H1 (cell line): ENCODE results near the gene FAN1. TPM values are rescaled to one million over a fixed set of nuclear protein-coding genes. Genes with fewer than 3 reads are reported as not detected.

ENCODE experiments used
- CTCF ChIA-PET: fragments of 300-600 bp; sonication (Branson Sonifier 250); formaldehyde crosslinking; loops from one replicate; lab custom pipeline; 2021; ENCODE audit not compliant: partially characterized antibody; lab: Charles Lee
- POLR2A ChIA-PET: fragments of 300-600 bp; sonication (Branson Sonifier 250); formaldehyde crosslinking; loops from one replicate; lab custom pipeline; 2021; ENCODE audit warnings: inconsistent platforms; ENCODE audit not compliant: partially characterized antibody; lab: Charles Lee
- DNase-seq, 2 experiments: peaks; one replicate each; pipeline versions ENCODE4 v3.0.0 to v3.0.0-alpha.2; 2010 to 2022; ENCODE audit warnings: low spot score in 2 of 2, low read depth in 1 of 2, mixed read lengths in 1 of 2
- FAIRE-seq: peaks from 2 replicates; lab custom pipeline; 2011; peaks lifted over from hg19 to GRCh38; lab: Jason Lieb, UNC
- H2AFZ ChIP-seq: 2 replicates; pipeline ENCODE4 v1.8.1; 2012; ENCODE audit warnings: low read length, inconsistent platforms
- H2AK5ac ChIP-seq: 2 replicates; pipeline ENCODE4 v1.6.1; 2013; ENCODE audit warnings: low read depth, low read length
- H2BK120ac ChIP-seq: replicated peaks from 2 replicates; pipeline ENCODE3; 2013; ENCODE audit warnings: low read depth, low read length, inconsistent platforms
- H2BK12ac ChIP-seq: 2 replicates; pipeline ENCODE4 v1.6.1; 2013; ENCODE audit warnings: low read depth, low read length
- H2BK15ac ChIP-seq: 2 replicates; pipeline ENCODE4 v1.6.1; 2013; ENCODE audit warnings: low read length
- H2BK20ac ChIP-seq: 2 replicates; pipeline ENCODE4 v1.6.1; 2013; ENCODE audit warnings: low read length
- H2BK5ac ChIP-seq: 2 replicates; pipeline ENCODE4 v1.6.1; 2013; ENCODE audit warnings: low read depth, low read length
- H3K14ac ChIP-seq: 2 replicates; pipeline ENCODE4 v1.6.1; 2013; ENCODE audit warnings: inconsistent platforms; ENCODE audit not compliant: insufficient read length
- H3K18ac ChIP-seq: 2 replicates; pipeline ENCODE4 v1.6.1; 2013; ENCODE audit warnings: low read length; ENCODE audit errors: extremely low read depth
- H3K23ac ChIP-seq: 2 replicates; pipeline ENCODE4 v1.6.1; 2013; ENCODE audit warnings: inconsistent platforms; ENCODE audit not compliant: insufficient read length
- H3K23me2 ChIP-seq: 2 replicates; pipeline ENCODE4 v1.6.1; 2013; ENCODE audit warnings: low read depth, low read length
- H3K27ac ChIP-seq: 2 replicates; pipeline ENCODE4 v1.6.1; 2011; ENCODE audit warnings: low read depth, low read length, inconsistent platforms
- H3K27me3 ChIP-seq, 4 experiments: replicated peaks in 1 of 4; 1 replicate in 1 of 4; 2 replicates in 3 of 4; pipeline versions ENCODE4 v1.6.1 to v1.8.1; 2011 to 2013; ENCODE audit warnings: low read length in 3 of 4, mild to moderate bottlenecking in 3 of 4, inconsistent platforms in 2 of 4, mixed read lengths in 2 of 4, moderate library complexity in 1 of 4; ENCODE audit not compliant: control insufficient read depth in 3 of 4, insufficient read depth in 3 of 4; ENCODE audit errors: extremely low read depth in 1 of 4
- H3K36me3 ChIP-seq, 4 experiments: 2 replicates each; pipeline versions ENCODE4 v1.6.1 to v1.8.1; 2011 to 2013; ENCODE audit warnings: mild to moderate bottlenecking in 4 of 4, low read length in 3 of 4, moderate library complexity in 2 of 4, control low read depth in 1 of 4, inconsistent platforms in 1 of 4; ENCODE audit not compliant: insufficient read depth in 4 of 4, control insufficient read depth in 2 of 4
- H3K4ac ChIP-seq: replicated peaks from 2 replicates; pipeline ENCODE3; 2013; ENCODE audit warnings: low read length, low read depth, mixed read lengths, inconsistent platforms; ENCODE audit not compliant: insufficient read length
- H3K4me1 ChIP-seq, 4 experiments: replicated peaks in 1 of 4; 1 replicate in 1 of 4; 2 replicates in 3 of 4; pipeline versions ENCODE4 v1.6.1 to v1.8.1; 2011 to 2013; ENCODE audit warnings: low read length in 3 of 4, inconsistent platforms in 2 of 4, mixed read lengths in 1 of 4; ENCODE audit not compliant: insufficient read depth in 4 of 4, control insufficient read depth in 3 of 4
- H3K4me2 ChIP-seq, 2 experiments: 2 replicates each; pipeline versions ENCODE4 v1.6.1 to v1.8.1; 2011 to 2013; ENCODE audit warnings: low read depth in 2 of 2, low read length in 2 of 2, control low read depth in 1 of 2, inconsistent platforms in 1 of 2, mild to moderate bottlenecking in 1 of 2; ENCODE audit not compliant: insufficient read depth in 1 of 2
- H3K4me3 ChIP-seq, 4 experiments: fragments of 200-600, 300-600 bp in 1 of 4; sonication (generic), shearing (Covaris generic), sonication (Bioruptor Twin) in 1 of 4; 2 replicates each; pipeline versions ENCODE4 v1.5.1 to v1.8.1; 2011 to 2016; ENCODE audit warnings: low read length in 4 of 4, low read depth in 3 of 4, control low read depth in 2 of 4, inconsistent platforms in 2 of 4, mild to moderate bottlenecking in 2 of 4, mixed read lengths in 1 of 4, moderate library complexity in 1 of 4; ENCODE audit not compliant: insufficient read depth in 2 of 4; ENCODE audit errors: extremely low read depth in 1 of 4
- H3K56ac ChIP-seq: replicated peaks from 2 replicates; pipeline ENCODE3; 2013; ENCODE audit warnings: low read depth, mild to moderate bottlenecking, mixed read lengths, low read length, inconsistent platforms; ENCODE audit not compliant: insufficient read length
- H3K79me1 ChIP-seq: 2 replicates; pipeline ENCODE4 v1.6.1; 2013; ENCODE audit warnings: low read depth, low read length, control low read depth
- H3K79me2 ChIP-seq, 2 experiments: 2 replicates each; pipeline versions ENCODE4 v1.6.1 to v1.8.1; 2012 to 2013; ENCODE audit warnings: low read length in 2 of 2, mild to moderate bottlenecking in 2 of 2, inconsistent platforms in 1 of 2; ENCODE audit not compliant: insufficient read depth in 2 of 2, control insufficient read depth in 1 of 2
- H3K9ac ChIP-seq, 4 experiments: replicated peaks in 1 of 4; 1 replicate in 1 of 4; 2 replicates in 3 of 4; pipeline versions ENCODE4 v1.6.1 to v1.8.1; 2011 to 2013; ENCODE audit warnings: low read depth in 3 of 4, low read length in 3 of 4, control low read depth in 2 of 4, mild to moderate bottlenecking in 2 of 4, moderate library complexity in 2 of 4, inconsistent platforms in 1 of 4; ENCODE audit errors: extremely low read depth in 1 of 4
- H3K9me3 ChIP-seq, 2 experiments: 2 replicates each; pipeline versions ENCODE4 v1.6.1 to v1.8.1; 2012 to 2013; ENCODE audit warnings: mild to moderate bottlenecking in 2 of 2, moderate library complexity in 2 of 2, control low read depth in 1 of 2, inconsistent platforms in 1 of 2, low read depth in 1 of 2, low read length in 1 of 2, mixed read lengths in 1 of 2; ENCODE audit not compliant: insufficient read depth in 2 of 2
- H4K20me1 ChIP-seq, 2 experiments: replicated peaks in 1 of 2; 2 replicates each; pipeline versions ENCODE3 to v1.8.1; 2011 to 2013; ENCODE audit warnings: inconsistent platforms in 2 of 2, low read length in 2 of 2, mild to moderate bottlenecking in 1 of 2; ENCODE audit not compliant: insufficient read depth in 2 of 2, control insufficient read depth in 1 of 2
- H4K5ac ChIP-seq: 2 replicates; pipeline ENCODE4 v1.6.1; 2013; ENCODE audit warnings: low read length, low read depth, mixed read lengths, inconsistent platforms; ENCODE audit not compliant: insufficient read length
- H4K8ac ChIP-seq: 2 replicates; pipeline ENCODE4 v1.8.0; 2013; ENCODE audit warnings: mild to moderate bottlenecking, moderate library complexity, low read length, inconsistent platforms; ENCODE audit not compliant: insufficient read depth; ENCODE audit errors: extremely low read depth
- H4K91ac ChIP-seq: replicated peaks from 2 replicates; pipeline ENCODE3; 2013; ENCODE audit warnings: low read length, mixed read lengths, inconsistent platforms; ENCODE audit not compliant: insufficient read length
- EGR1 ChIP-seq: IDR thresholded peaks from 2 replicates; pipeline ENCODE4 v1.6.1; 2011; ENCODE audit warnings: low read depth, low read length, borderline replicate concordance
- RXRA ChIP-seq: IDR thresholded peaks from 2 replicates; pipeline ENCODE4 v1.6.1; 2011; ENCODE audit warnings: low read depth, mild to moderate bottlenecking, low read length, moderate library complexity; ENCODE audit not compliant: insufficient read depth
- SUZ12 ChIP-seq: fragments of 200-600 bp; sonication (generic); IDR thresholded peaks from 2 replicates; pipeline ENCODE4 v1.6.1; 2012; ENCODE audit warnings: mild to moderate bottlenecking, inconsistent platforms, low read length, moderate library complexity, mixed read lengths
- TEAD4 ChIP-seq: IDR thresholded peaks from 2 replicates; pipeline ENCODE4 v1.6.1; 2012; ENCODE audit warnings: low read depth, low read length, inconsistent platforms, mixed read lengths
- WGBS, 2 experiments: shearing (Covaris generic) in 1 of 2; methylation state at CpG; one replicate each; pipeline versions ENCODE4 v1.1.6 to v1.1.7; 2013 to 2015; ENCODE audit warnings: low lambda C conversion rate in 2 of 2, mixed read lengths in 2 of 2, inconsistent platforms in 1 of 2, low coverage in 1 of 2, missing lambda C conversion rate in 1 of 2; ENCODE audit not compliant: insufficient replicate concordance in 2 of 2, insufficient coverage in 1 of 2, insufficient read length in 1 of 2; ENCODE audit errors: extremely low coverage in 1 of 2, missing lambda C conversion rate in 1 of 2; 5-methylcytosine and 5-hydroxymethylcytosine counted together
- polyA plus RNA-seq, 7 experiments: library from polyadenylated mRNA; depleted of rRNA in 3 of 7; stranded (reverse) in 5 of 7; unstranded in 2 of 7; fragments of >200 nt in 5 of 7; fragments of 200-250 nt in 2 of 7; gene quantifications; 1 replicate in 5 of 7; 2 replicates in 1 of 7; 4 replicates in 1 of 7; pipeline versions ENCODE4 v1.2.1 to v1.2.3, GENCODE V29; 2011 to 2013; ENCODE audit warnings: missing spikeins in 2 of 7, mixed read lengths in 2 of 7
- total RNA-seq: library from RNA; stranded (reverse); fragmentation: NEBNext Ultra II Directional; extraction: Animal tissue kit (Norgen Biotek cat#: 25700); gene quantifications from 2 replicates; pipeline ENCODE4 v1.2.1, GENCODE V29; 2021

The FAN1 gene
- total and polyA plus RNA-seq, 2 of the 8 experiments (the other 6 are each of a cell fraction or from before 2014, with no cell fraction given): 8.6 to 24.9 TPM

GRCh38 chr15:30904812-30905211 is 1.1 kb downstream of the FAN1 start:
- CTCF ChIA-PET: interaction anchor here (1.9 to 2.0 kb wide), 3 partner anchors 10 to 225 kb away, joined by 4 to 8 read pairs (median 7); no protein-coding TSS in a partner anchor

More at GRCh38 chr15:30904812-30905211, 1.1 kb downstream of the FAN1 start:
- Histone ChIP-seq H3K9ac (peak overlapping the region in 1 of 4 experiments; percentile 20; a peak in 1 of 7 replicates), H4K91ac (no peak overlapping the region), H3K23me2 (0 out of 2 replicates have a peak, but pooled peaks cover 3% of the 10 kb centered on the region), H3K9me3 (no peaks in the 10 kb centered on the region), H3K4me3 (peak overlapping the region in 1 of 4 experiments; percentile 76; a peak in 3 of 8 replicates), H2AFZ (no peak overlapping the region), H4K20me1 (no peaks in the 10 kb centered on the region), H3K23ac (no peak overlapping the region), H2BK12ac (no peak overlapping the region), H3K79me2 (no peaks in the 10 kb centered on the region; a peak in 1 of 4 replicates), H3K18ac (no peak overlapping the region), H2AK5ac (no peak overlapping the region), H2BK15ac (no peak overlapping the region), H4K5ac (no peak overlapping the region), H3K79me1 (no peaks in the 10 kb centered on the region; the same call in none of the 2 replicates), H3K14ac (no peak overlapping the region), H3K4me2 (peak overlapping the region; percentile 67 to 76; a peak in 2 of 4 replicates), H4K8ac (no peak overlapping the region), H3K56ac (no peak overlapping the region), H2BK5ac (no peak overlapping the region), H3K4me1 (peaks cover 0 to 2% (median 0%) of the 10 kb centered on the region in 4 experiments; a peak in 1 of 7 replicates), H3K4ac (no peak overlapping the region), H2BK20ac (no peak overlapping the region), H3K36me3 (peaks cover 2 to 18% (median 9%) of the 10 kb centered on the region in 4 experiments; a peak in 7 of 8 replicates), H2BK120ac (no peak overlapping the region), H3K27ac (no peak overlapping the region), H3K27me3 (no peaks in the 10 kb centered on the region)
- WGBS, 2 experiments: 94% methylated on average over 5 of the region's 5 CpGs; no CpG with 5 or more reads in 1 of the 2 experiments
- no peak for DNase-seq
- no peak for FAIRE-seq
- POLR2A ChIA-PET: interaction anchor here (1.6 to 1.8 kb wide), 2 partner anchors 15 to 17 kb away, joined by 7 read pairs; no protein-coding TSS in a partner anchor
- TF ChIP-seq TEAD4 (no peak), RXRA (no peak), SUZ12 (peak; percentile 12; the same call in 1 of the 2 replicates), EGR1 (no peak)
